Measurements from ENCODE around the gene COX6A2.

COX6A2 gene

GRCh38 chr16:31423801-31424200 is 4.4 kb downstream of the COX6A2 start:
- Histone ChIP-seq H4K20me1 (ENCODE audit: low read depth, low read length) (no peaks in the 10 kb centered on the region), H2AFZ (ENCODE audit: low read depth, low read length, severe bottlenecking) (no peak overlapping the region), H3K9me2 (replicated peaks; ENCODE audit: insufficient read depth, low read length) (no peaks in the 10 kb centered on the region), H3K27ac (ENCODE audit: low read depth, low read length) (no peak overlapping the region), H3K27me3 (ENCODE audit: low read length) (no peaks in the 10 kb centered on the region; the same call in 1 of the 2 replicates), H3K4me3 (ENCODE audit: insufficient read depth, low read length, poor library complexity, severe bottlenecking) (no peak overlapping the region), H3K79me2 (ENCODE audit: insufficient read depth, low read length) (no peaks in the 10 kb centered on the region), H3K9ac (ENCODE audit: low read length) (no peak overlapping the region), H3K36me3 (ENCODE audit: low read length) (no peaks in the 10 kb centered on the region), H3K4me2 (ENCODE audit: low read depth, low read length, poor library complexity, severe bottlenecking) (no peak overlapping the region), H3K9me3 (ENCODE audit: insufficient read depth, low read length) (no peaks in the 10 kb centered on the region), H3F3A (ENCODE audit: insufficient read depth) (no peaks in the 10 kb centered on the region)
- TF ChIP-seq EZH2phosphoT487 (conservative IDR thresholded peaks at IDR 0.05; ENCODE audit: low read length): no peak
- TF ChIP-seq, protein P1, sequence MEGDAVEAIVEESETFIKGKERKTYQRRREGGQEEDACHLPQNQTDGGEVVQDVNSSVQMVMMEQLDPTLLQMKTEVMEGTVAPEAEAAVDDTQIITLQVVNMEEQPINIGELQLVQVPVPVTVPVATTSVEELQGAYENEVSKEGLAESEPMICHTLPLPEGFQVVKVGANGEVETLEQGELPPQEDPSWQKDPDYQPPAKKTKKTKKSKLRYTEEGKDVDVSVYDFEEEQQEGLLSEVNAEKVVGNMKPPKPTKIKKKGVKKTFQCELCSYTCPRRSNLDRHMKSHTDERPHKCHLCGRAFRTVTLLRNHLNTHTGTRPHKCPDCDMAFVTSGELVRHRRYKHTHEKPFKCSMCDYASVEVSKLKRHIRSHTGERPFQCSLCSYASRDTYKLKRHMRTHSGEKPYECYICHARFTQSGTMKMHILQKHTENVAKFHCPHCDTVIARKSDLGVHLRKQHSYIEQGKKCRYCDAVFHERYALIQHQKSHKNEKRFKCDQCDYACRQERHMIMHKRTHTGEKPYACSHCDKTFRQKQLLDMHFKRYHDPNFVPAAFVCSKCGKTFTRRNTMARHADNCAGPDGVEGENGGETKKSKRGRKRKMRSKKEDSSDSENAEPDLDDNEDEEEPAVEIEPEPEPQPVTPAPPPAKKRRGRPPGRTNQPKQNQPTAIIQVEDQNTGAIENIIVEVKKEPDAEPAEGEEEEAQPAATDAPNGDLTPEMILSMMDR (IDR thresholded peaks at IDR 0.05; ENCODE audit: insufficient read depth, low read length, poor library complexity, severe bottlenecking): no peak

DNA sequence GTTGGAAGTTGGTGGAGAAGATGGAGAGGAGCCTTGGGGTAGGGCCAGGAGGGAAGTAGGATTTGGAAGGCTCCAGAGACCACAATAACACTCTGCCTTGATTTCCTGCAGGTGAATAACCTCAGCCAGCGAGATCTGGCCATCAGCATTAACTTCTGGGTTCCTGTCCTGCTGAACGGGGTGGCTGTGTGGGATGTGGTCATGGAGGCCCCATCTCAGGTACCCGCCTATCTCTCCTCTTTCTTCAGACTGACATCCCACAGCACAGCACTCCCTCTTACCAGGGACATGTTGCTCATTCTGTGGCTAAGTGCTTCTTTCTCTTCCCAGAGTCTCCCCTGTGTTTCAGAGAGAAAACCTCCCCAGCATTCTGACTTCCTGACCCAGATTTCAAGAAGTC is 4.9 kb downstream of the COX6A2 start:
- Histone ChIP-seq H3K9me3 (ENCODE audit: insufficient read depth, low read length) (no peaks in the 10 kb centered on the region), H3K4me3 (ENCODE audit: insufficient read depth, low read length, poor library complexity, severe bottlenecking) (no peak overlapping the region), H2AFZ (ENCODE audit: low read depth, low read length, severe bottlenecking) (no peak overlapping the region), H3F3A (ENCODE audit: insufficient read depth) (no peaks in the 10 kb centered on the region), H3K9me2 (replicated peaks; ENCODE audit: insufficient read depth, low read length) (no peaks in the 10 kb centered on the region), H3K9ac (ENCODE audit: low read length) (no peak overlapping the region), H4K20me1 (ENCODE audit: low read depth, low read length) (no peaks in the 10 kb centered on the region), H3K36me3 (ENCODE audit: low read length) (no peaks in the 10 kb centered on the region), H3K4me2 (ENCODE audit: low read depth, low read length, poor library complexity, severe bottlenecking) (no peak overlapping the region), H3K27ac (ENCODE audit: low read depth, low read length) (no peak overlapping the region), H3K27me3 (ENCODE audit: low read length) (no peaks in the 10 kb centered on the region; the same call in 1 of the 2 replicates), H3K79me2 (ENCODE audit: insufficient read depth, low read length) (no peaks in the 10 kb centered on the region)
- no peak for TF ChIP-seq EZH2phosphoT487 (conservative IDR thresholded peaks at IDR 0.05; ENCODE audit: low read length)
- TF ChIP-seq, protein P1 (IDR thresholded peaks at IDR 0.05; ENCODE audit: insufficient read depth, low read length, poor library complexity, severe bottlenecking): no peak

- Histone ChIP-seq H3K9me3 (ENCODE audit: insufficient read depth, low read length) (no peaks in the 10 kb centered on the region), H3F3A (ENCODE audit: insufficient read depth) (no peaks in the 10 kb centered on the region), H3K27ac (ENCODE audit: low read depth, low read length) (no peak overlapping the region), H3K36me3 (ENCODE audit: low read length) (no peaks in the 10 kb centered on the region), H3K27me3 (ENCODE audit: low read length) (no peaks in the 10 kb centered on the region; the same call in 1 of the 2 replicates), H3K9me2 (replicated peaks; ENCODE audit: insufficient read depth, low read length) (no peaks in the 10 kb centered on the region), H3K4me2 (ENCODE audit: low read depth, low read length, poor library complexity, severe bottlenecking) (no peak overlapping the region), H2AFZ (ENCODE audit: low read depth, low read length, severe bottlenecking) (no peak overlapping the region), H3K9ac (ENCODE audit: low read length) (no peak overlapping the region), H4K20me1 (ENCODE audit: low read depth, low read length) (no peaks in the 10 kb centered on the region), H3K79me2 (ENCODE audit: insufficient read depth, low read length) (no peaks in the 10 kb centered on the region), H3K4me3 (ENCODE audit: insufficient read depth, low read length, poor library complexity, severe bottlenecking) (no peak overlapping the region)
- TF ChIP-seq EZH2phosphoT487 (conservative IDR thresholded peaks at IDR 0.05; ENCODE audit: low read length): no peak
- TF ChIP-seq, protein P1 (IDR thresholded peaks at IDR 0.05; ENCODE audit: insufficient read depth, low read length, poor library complexity, severe bottlenecking): no peak
Measured at GRCh38 chr16:31421587-31421986, 6.6 kb downstream of the COX6A2 start.
